Activated T-helper 2 cell treated with anti-CD3 and anti-CD28 coated beads, Interferon-gamma antibody, Interleukin-2, Interleukin-4, amounts not matched to agents 10 μg/mL and 5 μg/mL and 100 μg/mL, durations not matched to agents 14 hours and 24 hours and 36 hours (primary cell): ENCODE data around the gene TNS2. TPM values are rescaled to one million over a fixed set of nuclear protein-coding genes. Genes with fewer than 3 reads are reported as not detected.

Experiments used
- DNase-seq: peaks from one replicate; pipeline ENCODE4 v3.0.0; 2021; ENCODE audit warnings: low spot score
- H3K27ac Mint-ChIP-seq: one replicate; pipeline ENCODE4 v1.8.0; 2021; ENCODE audit warnings: mixed read lengths
- H3K27me3 Mint-ChIP-seq: one replicate; pipeline ENCODE4 v1.8.0; 2021; ENCODE audit warnings: low read depth, mixed read lengths
- H3K36me3 Mint-ChIP-seq: one replicate; pipeline ENCODE4 v1.8.0; 2021; ENCODE audit warnings: low read depth, mixed read lengths
- H3K4me1 Mint-ChIP-seq: one replicate; pipeline ENCODE4 v1.8.0; 2021; ENCODE audit warnings: low read depth, mixed read lengths
- H3K4me3 Mint-ChIP-seq: one replicate; pipeline ENCODE4 v1.8.0; 2021; ENCODE audit warnings: low read depth, mild to moderate bottlenecking, moderate library complexity, mixed read lengths
- H3K9me3 Mint-ChIP-seq: one replicate; pipeline ENCODE4 v1.8.0; 2021; ENCODE audit warnings: mixed read lengths
- intact Hi-C: fragments of 100-400 bp; cut with micrococcal nuclease; formaldehyde crosslinking; loops from one replicate; pipeline ENCODE4 v1.15.1; 2023
- total RNA-seq: library from RNA; stranded (reverse); gene quantifications from 2 replicates; pipeline ENCODE4 v1.2.3, GENCODE V29; 2022

TNS2 gene
- total RNA-seq, 1 donor from 2014 or later: 4.7 TPM

DNA sequence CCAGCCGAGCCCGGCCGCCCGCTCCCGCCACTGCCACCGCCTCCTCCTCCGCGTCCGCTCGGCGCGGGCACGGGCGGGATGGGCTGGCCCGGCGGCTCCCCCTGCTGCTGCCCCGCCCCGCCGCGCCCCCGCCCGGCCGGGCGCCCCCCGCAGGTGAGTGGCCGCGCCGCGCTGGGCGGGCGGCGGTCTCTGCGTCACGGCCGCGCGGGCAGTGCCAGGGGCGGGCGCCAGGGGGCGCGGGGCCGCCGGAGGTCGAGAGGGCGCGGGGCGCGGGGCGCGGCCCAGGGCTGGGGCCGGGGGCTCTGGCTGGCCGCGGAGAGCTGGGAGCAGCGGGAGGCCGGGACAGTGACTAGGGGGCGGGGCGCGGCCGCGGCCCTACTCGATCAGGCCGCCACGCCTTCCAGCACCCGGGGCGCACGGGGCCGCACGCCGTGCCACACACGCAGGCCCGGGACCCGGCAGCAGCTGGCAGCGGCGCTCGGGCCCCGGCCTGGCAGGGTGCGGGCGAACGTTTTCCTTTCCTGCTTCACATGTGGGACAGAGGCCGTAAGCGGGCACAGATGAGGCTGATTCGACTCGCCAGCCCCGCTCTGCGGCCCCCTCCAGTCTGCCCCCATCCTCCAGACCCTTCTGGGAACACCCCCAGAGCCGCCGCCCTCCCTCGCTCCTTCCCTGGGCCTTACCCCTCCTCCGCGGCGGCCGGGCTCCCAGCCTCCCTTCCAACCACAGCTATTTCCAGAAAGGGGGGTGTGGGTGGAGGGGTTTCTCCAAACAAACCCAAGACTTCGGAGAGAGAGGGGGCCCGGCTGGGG, 2.4 kb upstream of the TNS2 start:
- Mint-ChIP-seq H3K36me3 (peaks cover 6% of the 10 kb centered on the region), H3K27me3 (peaks cover 2% of the 10 kb centered on the region), H3K4me1 (peaks cover 19% of the 10 kb centered on the region), H3K27ac (peak overlapping the region; percentile 17), H3K4me3 (peak overlapping the region; percentile 52), H3K9me3 (no peaks in the 10 kb centered on the region)
- peak; percentile 61 for DNase-seq
- intact Hi-C loops: loop anchor here (1.0 to 2.0 kb wide), 2 partner anchors 31 to 52 kb away; partner anchors contain the start of gene SPRYD3

DNA sequence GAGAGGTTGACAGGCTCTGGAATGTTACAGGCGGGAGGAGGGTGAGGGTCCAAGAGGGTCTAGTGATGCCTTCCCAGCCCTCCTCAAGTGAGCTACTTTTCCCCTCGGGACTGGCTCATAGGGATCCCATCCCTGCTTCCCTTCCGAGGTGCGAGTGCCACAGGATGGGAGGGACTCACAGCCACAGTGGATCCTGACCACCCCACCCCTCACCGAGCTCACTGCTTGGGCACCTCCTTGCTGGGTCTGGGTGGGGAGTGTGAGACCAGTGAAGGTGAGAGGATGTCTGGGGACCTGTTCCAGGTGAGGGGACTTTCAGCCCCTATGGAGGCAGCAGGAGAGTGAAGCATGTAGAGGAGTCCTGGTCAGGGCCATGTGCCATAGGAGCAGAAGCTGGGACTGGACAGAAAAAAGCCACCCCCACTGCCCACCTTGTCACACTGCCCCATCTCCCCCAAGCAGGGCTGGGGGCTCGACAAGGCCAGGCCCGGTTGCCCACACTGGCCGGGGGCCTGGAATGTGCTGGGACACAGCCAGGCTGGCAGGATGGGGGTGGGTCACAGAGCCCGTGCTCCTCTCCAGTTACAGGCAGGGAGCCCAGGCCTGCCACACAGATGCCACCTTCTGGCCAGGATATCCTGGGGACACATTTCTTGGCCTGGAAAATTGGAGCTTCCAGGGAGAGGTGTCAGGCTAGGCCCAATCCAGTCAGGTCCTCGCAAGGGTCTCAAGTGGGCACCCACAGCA, 1.7 kb upstream of the TNS2 start:
- Mint-ChIP-seq H3K27me3 (peaks cover 2% of the 10 kb centered on the region), H3K9me3 (no peaks in the 10 kb centered on the region), H3K36me3 (no peaks in the 10 kb centered on the region), H3K4me3 (peak overlapping the region; percentile 52), H3K4me1 (peaks cover 19% of the 10 kb centered on the region), H3K27ac (peak overlapping the region; percentile 17)
- DNase-seq: no peak
- intact Hi-C loops: no loop called here

DNA sequence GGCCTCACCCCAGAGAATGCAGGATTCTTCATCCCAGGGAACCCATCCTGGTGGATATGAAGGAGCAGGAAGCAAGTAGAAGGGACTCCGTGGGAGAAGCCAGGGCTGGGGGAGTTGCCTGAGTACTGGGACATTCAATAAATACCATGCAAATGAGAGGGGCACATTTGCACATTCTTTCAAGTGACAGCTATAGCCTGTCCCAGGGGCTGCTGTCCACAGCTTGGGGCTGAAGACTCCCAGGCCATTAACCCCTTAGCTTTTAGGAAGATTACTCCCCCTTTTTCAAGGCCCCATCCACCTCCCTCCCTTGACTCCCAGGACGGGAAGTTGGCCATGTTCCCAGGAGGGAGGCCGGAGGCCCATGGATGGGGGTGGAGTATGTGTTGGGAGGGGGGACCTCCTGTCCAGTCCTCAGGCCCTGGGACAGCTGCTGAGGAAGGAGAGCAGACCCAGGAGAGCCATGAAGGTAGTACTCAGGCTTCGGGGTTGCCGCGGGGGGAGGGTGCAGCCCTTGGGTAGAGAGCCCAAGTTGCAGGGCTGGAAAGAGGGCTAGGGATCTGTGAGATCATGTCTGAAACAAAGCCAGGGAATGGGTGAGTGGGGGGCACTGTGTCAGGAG, 974 bp upstream of the TNS2 start:
- H3K4me3 Mint-ChIP-seq: no peak overlapping the region
- H3K27ac Mint-ChIP-seq: no peak overlapping the region
- no peaks in the 10 kb centered on the region for H3K36me3 Mint-ChIP-seq
- intact Hi-C loops: no loop called here
- no peaks in the 10 kb centered on the region for H3K9me3 Mint-ChIP-seq
- peaks cover 2% of the 10 kb centered on the region for H3K27me3 Mint-ChIP-seq
- DNase-seq: no peak
- peaks cover 22% of the 10 kb centered on the region for H3K4me1 Mint-ChIP-seq

DNA sequence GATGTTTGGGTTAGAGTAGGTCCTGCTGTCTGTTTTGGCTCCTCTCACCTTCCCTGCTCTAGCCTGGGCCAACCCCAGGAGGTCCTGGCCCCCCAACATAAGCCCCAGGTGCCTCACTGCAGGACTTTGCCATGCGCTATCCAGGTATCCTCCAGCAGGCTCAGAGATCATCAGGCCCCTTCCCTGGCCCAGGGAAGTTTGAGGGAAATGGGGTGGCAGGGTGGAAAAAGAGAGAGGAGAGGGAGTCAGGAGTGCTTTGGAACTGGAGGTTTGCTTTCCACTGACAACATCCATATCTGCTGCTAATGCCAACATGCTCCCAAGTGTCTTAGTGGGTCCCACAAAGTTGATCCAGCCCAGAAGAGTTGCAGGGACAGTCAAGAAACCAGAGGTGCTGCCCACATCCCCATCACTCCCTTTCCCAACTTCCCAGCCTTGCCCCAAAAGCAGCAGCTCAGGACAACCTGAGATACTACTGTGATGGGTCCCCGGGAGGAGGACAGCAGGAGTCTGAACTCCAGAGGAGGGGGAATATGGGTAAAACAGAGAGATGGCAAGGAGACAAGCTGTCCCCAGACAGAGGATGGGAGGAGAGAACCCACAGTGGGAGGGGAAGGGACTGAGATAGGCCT, 677 bp downstream of the TNS2 start:
- Mint-ChIP-seq H3K36me3 (no peaks in the 10 kb centered on the region), H3K4me3 (no peak overlapping the region), H3K9me3 (no peaks in the 10 kb centered on the region), H3K27me3 (peaks cover 2% of the 10 kb centered on the region), H3K27ac (no peak overlapping the region), H3K4me1 (peaks cover 26% of the 10 kb centered on the region)
- intact Hi-C loops: no loop called here
- no peak for DNase-seq

DNA sequence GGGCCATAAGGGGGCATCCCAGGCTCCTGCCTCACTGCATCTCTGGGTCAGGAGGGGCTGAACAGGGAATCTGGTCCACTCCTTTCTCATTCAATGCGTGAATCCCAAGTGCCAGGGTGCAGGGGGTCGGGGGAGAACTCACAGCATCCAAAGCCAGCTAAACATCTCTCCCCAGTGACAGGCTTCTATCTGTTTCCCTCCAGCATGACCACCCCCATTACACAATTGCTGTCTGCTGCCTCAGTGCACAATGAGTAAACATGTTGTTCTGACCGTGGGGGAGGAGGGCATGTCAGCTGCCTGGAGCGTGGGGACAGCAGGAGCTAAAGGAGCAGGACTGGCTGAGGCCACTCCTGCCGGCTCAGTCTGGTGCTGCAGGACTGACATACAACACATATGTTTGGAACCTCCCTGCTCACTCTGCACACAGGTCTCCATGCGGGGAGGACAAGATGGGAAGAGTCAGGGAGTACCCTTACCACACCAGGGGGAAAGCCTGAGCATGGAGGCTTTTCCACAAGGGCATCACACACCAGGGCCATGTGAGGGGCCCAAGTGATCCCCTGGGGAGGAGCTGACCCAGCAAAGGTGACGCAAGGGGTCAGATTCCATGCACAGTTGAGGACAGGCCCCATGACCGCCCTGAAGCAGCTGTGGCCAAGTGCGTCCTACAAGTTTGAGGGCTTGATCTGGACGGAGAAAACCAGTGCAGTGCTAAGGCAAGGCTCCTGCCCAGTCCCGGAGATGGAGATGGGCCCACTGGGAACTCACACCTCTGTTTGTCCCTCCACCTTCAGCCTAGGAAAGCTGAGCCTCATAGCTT, 1.4 kb downstream of the TNS2 start:
- DNase-seq: no peak
- peaks cover 2% of the 10 kb centered on the region for H3K27me3 Mint-ChIP-seq
- peaks cover 22% of the 10 kb centered on the region for H3K4me1 Mint-ChIP-seq
- H3K4me3 Mint-ChIP-seq: no peak overlapping the region
- H3K27ac Mint-ChIP-seq: peak overlapping the region; percentile 43
- H3K36me3 Mint-ChIP-seq: no peaks in the 10 kb centered on the region
- intact Hi-C loops: no loop called here
- H3K9me3 Mint-ChIP-seq: no peaks in the 10 kb centered on the region

DNA sequence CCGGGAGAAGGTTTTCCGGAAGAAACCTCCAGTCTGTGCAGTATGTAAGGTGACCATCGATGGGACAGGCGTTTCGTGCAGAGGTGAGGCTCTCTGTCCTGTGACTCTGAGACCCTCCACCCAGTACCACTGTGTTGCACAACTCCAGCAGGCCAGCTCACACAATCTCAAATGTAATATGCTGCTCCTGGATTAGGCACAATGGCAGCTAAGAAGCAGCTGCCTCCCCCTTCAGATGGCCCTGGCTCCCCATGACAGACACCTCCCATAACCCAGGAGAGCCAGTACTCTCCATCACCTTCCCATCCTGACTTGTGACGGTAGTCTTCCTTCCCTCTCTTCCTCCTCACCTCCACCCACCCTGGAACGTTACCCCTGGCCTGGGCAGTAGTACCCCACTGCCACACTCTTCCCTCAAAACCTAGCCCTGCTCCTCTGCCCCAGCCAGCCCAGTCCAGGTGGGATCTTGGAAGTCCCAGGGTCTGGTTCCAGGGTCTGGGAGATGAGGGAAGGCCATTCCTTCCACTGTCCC, 2.1 kb downstream of the TNS2 start:
- Mint-ChIP-seq H3K27ac (no peak overlapping the region), H3K9me3 (no peaks in the 10 kb centered on the region)

DNA sequence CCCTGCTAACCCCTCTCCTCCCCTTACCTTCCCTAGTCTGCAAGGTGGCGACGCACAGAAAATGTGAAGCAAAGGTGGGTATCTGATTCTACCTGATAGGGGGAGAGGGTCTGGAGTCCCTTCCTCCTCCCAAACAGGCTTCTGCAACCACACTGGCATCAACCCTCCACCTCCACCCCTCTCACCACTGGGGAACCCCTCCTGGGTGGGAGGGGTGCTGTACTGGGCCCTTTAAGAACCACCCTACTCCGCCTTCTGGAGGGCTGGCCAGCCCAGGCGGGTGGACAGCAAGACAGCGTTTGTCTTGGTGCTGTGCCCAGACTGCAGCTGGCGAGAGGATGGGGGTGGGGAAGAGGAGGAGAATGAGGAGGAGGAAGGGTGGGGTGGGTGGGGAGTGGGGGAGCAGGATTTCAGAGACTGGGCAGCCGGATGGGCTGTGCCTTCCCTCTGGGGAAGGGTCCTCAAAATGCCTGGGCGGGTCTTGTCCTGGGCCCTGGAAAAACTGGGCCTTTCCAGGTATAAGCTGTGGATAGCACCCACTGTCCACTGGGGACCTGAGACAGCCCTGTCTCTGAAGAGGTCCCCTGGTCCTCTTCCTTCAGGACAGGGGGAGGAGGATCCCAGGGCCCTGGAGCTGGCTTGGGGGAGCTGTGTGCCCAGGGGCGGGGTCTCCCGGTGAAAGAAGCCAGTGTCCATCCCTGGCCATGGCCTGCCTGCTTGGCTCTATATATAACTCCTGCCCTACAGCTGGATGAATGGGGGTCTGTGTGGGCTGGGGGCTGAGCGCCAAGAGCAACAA, 2.8 kb downstream of the TNS2 start:
- H3K9me3 Mint-ChIP-seq: no peaks in the 10 kb centered on the region
- H3K27ac Mint-ChIP-seq: no peak overlapping the region
- H3K4me3 Mint-ChIP-seq: no peak overlapping the region
- no peak for DNase-seq
- intact Hi-C loops: no loop called here
- H3K36me3 Mint-ChIP-seq: no peaks in the 10 kb centered on the region
- H3K27me3 Mint-ChIP-seq: no peaks in the 10 kb centered on the region
- H3K4me1 Mint-ChIP-seq: peaks cover 18% of the 10 kb centered on the region

More for the DNA sequence above, 2.1 kb downstream of the TNS2 start:
- H3K36me3 Mint-ChIP-seq: no peaks in the 10 kb centered on the region
- H3K27me3 Mint-ChIP-seq: no peaks in the 10 kb centered on the region
- intact Hi-C loops: no loop called here
- DNase-seq: no peak
- H3K4me3 Mint-ChIP-seq: no peak overlapping the region
- peaks cover 18% of the 10 kb centered on the region for H3K4me1 Mint-ChIP-seq

DNA sequence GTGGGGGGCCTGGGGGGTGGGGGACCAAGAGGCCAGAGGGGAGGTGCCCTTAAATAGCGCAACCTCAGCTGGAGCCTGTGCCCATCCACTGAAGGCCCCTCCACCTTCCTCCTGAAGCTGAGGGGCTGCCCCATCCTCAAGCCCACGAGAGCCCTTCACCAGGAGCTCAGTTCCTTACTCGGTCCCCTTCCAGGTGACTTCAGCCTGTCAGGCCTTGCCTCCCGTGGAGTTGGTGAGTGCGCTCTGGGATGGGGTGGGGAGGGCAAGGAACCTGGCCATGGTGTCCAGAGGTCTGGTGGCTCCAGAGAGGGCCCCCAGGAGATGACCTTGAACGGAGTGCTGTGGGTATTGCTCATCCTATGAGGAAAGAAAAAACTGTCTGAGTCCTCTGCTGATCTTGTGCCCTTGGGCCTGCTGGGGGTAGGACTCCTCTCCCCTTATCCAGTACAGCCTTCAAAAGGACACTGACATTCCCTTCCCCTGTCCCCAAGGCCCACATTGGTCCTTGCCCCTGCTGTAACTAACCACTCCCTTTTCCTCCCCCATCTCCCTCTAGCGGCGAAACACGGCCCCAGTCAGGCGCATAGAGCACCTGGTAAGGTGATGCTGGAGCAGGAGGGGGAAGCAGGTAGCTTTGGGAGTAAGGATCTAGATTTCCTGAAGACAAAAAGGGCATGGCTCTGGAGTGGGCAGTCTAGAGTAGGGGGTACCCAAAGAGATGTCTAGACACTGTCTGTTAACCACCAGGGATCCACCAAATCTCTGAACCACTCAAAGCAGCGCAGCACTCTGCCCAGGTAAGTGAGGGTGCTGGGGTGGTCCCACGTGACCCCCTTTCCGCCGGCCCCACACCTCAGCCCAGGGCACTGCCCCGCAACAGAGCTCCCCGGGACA, 3.6 kb downstream of the TNS2 start:
- Mint-ChIP-seq H3K4me3 (peak overlapping the region; percentile 97), H3K36me3 (no peaks in the 10 kb centered on the region), H3K4me1 (peaks cover 17% of the 10 kb centered on the region), H3K27me3 (no peaks in the 10 kb centered on the region), H3K27ac (peak overlapping the region; percentile 89), H3K9me3 (no peaks in the 10 kb centered on the region)
- DNase-seq: peak; percentile 39
- intact Hi-C loops: loop anchor here (1.0 kb wide), 2 partner anchors 26 to 47 kb away; partner anchors contain the start of genes EIF4B and SPRYD3

DNA sequence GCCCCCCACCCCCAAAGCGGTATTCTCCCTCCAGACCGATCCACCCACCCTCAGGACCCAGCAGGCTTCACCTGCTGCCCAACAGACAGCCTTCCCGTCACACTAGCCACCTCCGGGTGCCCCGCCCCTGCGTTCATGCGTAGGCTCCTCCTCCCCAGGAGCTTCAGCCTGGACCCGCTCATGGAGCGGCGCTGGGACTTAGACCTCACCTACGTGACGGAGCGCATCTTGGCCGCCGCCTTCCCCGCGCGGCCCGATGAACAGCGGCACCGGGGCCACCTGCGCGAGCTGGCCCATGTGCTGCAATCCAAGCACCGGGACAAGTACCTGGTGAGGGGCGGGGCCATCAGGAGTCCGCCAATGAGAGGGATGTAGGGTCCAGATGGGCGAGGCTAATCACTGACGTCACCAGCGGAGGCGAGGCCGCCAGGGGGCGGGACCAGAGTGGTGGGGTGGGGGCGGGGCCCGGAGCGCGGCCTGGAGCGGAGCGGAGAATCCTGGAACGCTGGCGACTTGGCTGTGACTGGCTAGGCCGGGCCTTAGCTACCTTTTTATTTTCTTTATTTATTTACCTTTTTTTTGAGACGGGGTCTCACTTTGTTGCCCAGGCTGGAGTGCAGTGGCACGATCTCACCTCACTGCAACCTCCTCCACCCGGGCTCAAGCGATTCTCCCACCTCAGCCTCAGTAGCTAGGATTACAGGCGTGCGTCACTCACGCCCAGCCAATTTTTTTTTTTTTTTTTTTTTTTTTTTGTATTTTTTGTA, 4.4 kb downstream of the TNS2 start:
- DNase-seq: peak; percentile 88
- Mint-ChIP-seq H3K4me1 (peaks cover 9% of the 10 kb centered on the region), H3K27me3 (no peaks in the 10 kb centered on the region), H3K9me3 (no peaks in the 10 kb centered on the region), H3K27ac (peak overlapping the region; percentile 89), H3K36me3 (no peaks in the 10 kb centered on the region), H3K4me3 (peak overlapping the region; percentile 97)
- intact Hi-C loops: loop anchor here (1.0 kb wide), 2 partner anchors 25 to 48 kb away; partner anchors contain the start of genes EIF4B and SPRYD3
